GM20000 (cell line): ENCODE measurements around the gene AFG3L2.

Experiments used
- DNase-seq: peaks from one replicate; pipeline ENCODE4 v3.0.0; 2012; ENCODE audit warnings: low spot score
- TF ChIP-seq, protein P1 (sequence below): IDR thresholded peaks from 2 replicates; pipeline ENCODE4 v1.5.1; 2012; ENCODE audit warnings: mild to moderate bottlenecking, control low read depth; ENCODE audit errors: extremely low read depth, missing control alignments

AFG3L2 gene

GRCh38 chr18:12288403-12288755, 88.6 kb downstream of the AFG3L2 start:
- TF ChIP-seq, protein P1, sequence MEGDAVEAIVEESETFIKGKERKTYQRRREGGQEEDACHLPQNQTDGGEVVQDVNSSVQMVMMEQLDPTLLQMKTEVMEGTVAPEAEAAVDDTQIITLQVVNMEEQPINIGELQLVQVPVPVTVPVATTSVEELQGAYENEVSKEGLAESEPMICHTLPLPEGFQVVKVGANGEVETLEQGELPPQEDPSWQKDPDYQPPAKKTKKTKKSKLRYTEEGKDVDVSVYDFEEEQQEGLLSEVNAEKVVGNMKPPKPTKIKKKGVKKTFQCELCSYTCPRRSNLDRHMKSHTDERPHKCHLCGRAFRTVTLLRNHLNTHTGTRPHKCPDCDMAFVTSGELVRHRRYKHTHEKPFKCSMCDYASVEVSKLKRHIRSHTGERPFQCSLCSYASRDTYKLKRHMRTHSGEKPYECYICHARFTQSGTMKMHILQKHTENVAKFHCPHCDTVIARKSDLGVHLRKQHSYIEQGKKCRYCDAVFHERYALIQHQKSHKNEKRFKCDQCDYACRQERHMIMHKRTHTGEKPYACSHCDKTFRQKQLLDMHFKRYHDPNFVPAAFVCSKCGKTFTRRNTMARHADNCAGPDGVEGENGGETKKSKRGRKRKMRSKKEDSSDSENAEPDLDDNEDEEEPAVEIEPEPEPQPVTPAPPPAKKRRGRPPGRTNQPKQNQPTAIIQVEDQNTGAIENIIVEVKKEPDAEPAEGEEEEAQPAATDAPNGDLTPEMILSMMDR, result no peak

DNA sequence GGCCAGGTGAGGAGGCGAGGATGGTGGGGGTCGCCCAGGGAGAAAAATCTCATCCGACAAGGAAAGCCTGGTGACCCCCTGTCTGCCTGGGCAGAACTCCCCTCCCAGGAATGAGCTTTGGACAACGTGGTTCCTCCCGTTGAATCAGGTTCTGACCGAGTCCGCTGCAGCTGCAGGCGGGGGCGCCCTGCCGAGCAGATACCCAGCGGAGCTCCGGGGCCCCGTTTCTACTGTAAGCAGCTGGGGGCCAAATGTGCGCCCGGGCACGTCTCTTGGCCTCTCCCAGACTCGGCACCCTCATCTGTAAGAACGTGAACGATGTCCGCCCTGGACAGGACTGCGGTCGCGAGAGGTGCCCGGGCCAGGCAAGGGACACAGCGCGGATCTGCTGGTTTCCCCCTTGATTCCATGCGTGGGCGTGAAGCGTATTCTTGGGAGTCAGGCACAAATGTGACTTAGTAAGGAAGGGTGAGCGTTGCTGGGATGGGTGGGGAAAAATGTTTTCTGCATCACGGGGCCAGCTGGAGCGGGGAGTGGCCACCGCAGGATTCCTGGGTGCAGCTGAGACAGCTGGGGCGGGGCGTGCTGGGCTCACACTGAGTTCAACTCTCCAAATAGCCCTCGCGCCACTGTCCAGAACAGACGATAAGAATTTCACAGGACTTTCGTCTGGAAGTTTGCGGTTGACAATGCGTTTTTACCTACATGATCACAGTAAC, 89.2 kb downstream of the AFG3L2 start:
- DNase-seq, result no peak
- TF ChIP-seq, protein P1, result no peak

More at GRCh38 chr18:12288403-12288755, 88.6 kb downstream of the AFG3L2 start:
- DNase-seq, result no peak

- DNase-seq, result no peak
- TF ChIP-seq, protein P1, result no peak
Measured at GRCh38 chr18:12287131-12287681, 89.8 kb downstream of the AFG3L2 start.

DNA sequence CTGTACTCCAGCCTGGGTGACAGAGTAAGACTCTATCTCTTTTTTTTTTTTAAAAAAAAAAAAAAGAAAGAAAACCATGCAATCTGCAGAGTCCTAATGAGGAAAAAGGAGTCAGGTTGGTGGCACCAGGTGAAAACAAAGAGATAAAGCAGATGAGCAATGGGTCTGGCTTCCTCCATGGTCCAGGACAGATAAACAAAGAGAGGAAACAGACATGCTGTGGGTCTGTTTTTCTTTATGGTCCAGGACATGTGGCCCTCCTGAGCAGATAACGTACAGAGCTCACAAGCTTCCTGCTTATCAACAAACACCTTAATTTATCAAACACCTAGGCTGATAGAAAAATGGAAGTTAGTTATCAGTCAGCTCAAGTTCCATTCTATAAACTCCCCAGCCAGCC, 93.4 kb downstream of the AFG3L2 start:
- DNase-seq, result no peak
- TF ChIP-seq, protein P1, result no peak

DNA sequence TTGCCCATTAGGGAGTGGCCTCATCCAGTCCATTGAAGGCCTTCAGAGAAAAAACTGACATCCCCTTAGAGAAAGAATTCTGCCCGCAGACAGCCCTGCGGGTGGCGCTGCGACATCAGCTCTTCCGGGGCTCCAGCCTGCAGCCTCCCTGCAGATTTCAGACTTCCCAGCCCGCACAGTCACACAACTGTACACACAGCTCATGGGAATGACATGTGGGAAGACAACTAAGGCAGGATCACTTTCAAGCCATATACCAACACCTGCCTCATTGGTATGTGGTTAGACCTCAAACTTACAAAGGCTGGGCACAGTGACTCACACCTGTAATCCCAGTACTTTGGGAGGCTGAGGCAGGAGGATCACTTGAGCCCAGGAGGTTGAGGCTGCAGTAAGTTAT, 93.8 kb downstream of the AFG3L2 start:
- no peak for DNase-seq
- TF ChIP-seq, protein P1, result no peak

GRCh38 chr18:12282442-12283039, 94.5 kb downstream of the AFG3L2 start:
- DNase-seq, result no peak
- TF ChIP-seq, protein P1, result no peak

GRCh38 chr18:12281861-12282260, 95.2 kb downstream of the AFG3L2 start:
- DNase-seq, result no peak
- TF ChIP-seq, protein P1, result no peak
